Lower lobe of right lung (tissue), 2 donors: Measurements from ENCODE around the gene G3BP1. TPM values are rescaled to one million over a fixed set of nuclear protein-coding genes. Genes with fewer than 3 reads are reported as not detected.
"Not testable (repeated sequence)": the region's sequence is repeated elsewhere in the genome, so short reads cannot be mapped to it uniquely, and the experiment has no call there.

Experiments used
- ATAC-seq, 2 donors: fragments of 200-7000 bp; cut with Tn5 transposase; one replicate each; pipeline ENCODE4 v1.9.1; 2020 to 2022; ENCODE audit warnings: mild to moderate bottlenecking in 2 of 2, moderate library complexity in 2 of 2
- DNase-seq: peaks from one replicate; pipeline ENCODE4 v3.0.0-alpha.2; 2020
- H3K27ac ChIP-seq: fragments of 200-600 bp; one replicate; pipeline ENCODE4 v1.8.0; 2022
- H3K27me3 ChIP-seq: fragments of 200-600 bp; one replicate; pipeline ENCODE4 v1.8.0; 2022; ENCODE audit warnings: low read depth
- H3K36me3 ChIP-seq: fragments of 200-600 bp; one replicate; pipeline ENCODE4 v1.8.0; 2022; ENCODE audit warnings: mild to moderate bottlenecking
- H3K4me1 ChIP-seq: fragments of 200-600 bp; one replicate; pipeline ENCODE4 v1.8.0; 2022
- H3K4me3 ChIP-seq: fragments of 200-600 bp; one replicate; pipeline ENCODE4 v1.8.0; 2022; ENCODE audit warnings: mild to moderate bottlenecking
- H3K9me3 ChIP-seq: fragments of 200-600 bp; one replicate; pipeline ENCODE4 v1.8.0; 2022
- intact Hi-C: fragments of 100-400 bp; cut with DNase I; formaldehyde crosslinking; loops from one replicate; pipeline ENCODE4 v1.11.0; 2022
- total RNA-seq: library from RNA; stranded (reverse); fragmentation: NEBNext Ultra II Directional; extraction: Animal tissue kit (Norgen Biotek cat#: 25700); gene quantifications from one replicate; pipeline ENCODE4 v1.2.1, GENCODE V29; 2021
- TF ChIP-seq, protein P1 (sequence below): fragments of 200-600 bp; IDR thresholded peaks from one replicate; pipeline ENCODE4 v1.8.0; 2022; ENCODE audit warnings: antibody characterized with exemption, mild to moderate bottlenecking
- donor health status: DM: no; HTN: yes; CAD: no; lungs with severe emphysema.

G3BP1 gene
- total RNA-seq, 1 donor from 2014 or later: 148 TPM

DNA sequence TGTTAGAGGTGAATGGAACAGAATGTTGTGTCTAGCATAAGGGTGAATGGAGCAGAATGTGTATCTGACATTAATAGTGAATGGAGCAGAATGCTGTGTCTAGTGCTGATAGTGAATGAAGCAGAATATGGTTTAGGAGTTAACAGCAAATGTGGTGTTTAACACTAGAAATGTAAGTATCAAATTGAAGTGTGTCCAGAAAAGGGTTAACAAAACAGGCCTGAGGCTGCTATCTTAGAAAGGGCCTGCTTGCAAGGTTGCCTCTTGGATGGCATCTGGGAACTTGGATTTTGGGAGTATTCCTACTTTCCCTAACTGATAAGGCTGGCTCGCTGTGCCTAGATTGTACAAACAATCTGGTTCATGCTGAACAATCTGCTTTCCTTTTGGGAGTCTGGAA, 76.1 kb downstream of the G3BP1 start:
- H3K27me3 ChIP-seq: no peaks in the 10 kb centered on the region
- DNase-seq (no peak), ATAC-seq (no peak)
- intact Hi-C loops: no loop called here
- H3K4me1 ChIP-seq: no peaks in the 10 kb centered on the region
- H3K36me3 ChIP-seq: no peaks in the 10 kb centered on the region
- H3K4me3 ChIP-seq: no peak overlapping the region
- TF ChIP-seq, protein P1, sequence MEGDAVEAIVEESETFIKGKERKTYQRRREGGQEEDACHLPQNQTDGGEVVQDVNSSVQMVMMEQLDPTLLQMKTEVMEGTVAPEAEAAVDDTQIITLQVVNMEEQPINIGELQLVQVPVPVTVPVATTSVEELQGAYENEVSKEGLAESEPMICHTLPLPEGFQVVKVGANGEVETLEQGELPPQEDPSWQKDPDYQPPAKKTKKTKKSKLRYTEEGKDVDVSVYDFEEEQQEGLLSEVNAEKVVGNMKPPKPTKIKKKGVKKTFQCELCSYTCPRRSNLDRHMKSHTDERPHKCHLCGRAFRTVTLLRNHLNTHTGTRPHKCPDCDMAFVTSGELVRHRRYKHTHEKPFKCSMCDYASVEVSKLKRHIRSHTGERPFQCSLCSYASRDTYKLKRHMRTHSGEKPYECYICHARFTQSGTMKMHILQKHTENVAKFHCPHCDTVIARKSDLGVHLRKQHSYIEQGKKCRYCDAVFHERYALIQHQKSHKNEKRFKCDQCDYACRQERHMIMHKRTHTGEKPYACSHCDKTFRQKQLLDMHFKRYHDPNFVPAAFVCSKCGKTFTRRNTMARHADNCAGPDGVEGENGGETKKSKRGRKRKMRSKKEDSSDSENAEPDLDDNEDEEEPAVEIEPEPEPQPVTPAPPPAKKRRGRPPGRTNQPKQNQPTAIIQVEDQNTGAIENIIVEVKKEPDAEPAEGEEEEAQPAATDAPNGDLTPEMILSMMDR: no peak
- no peaks in the 10 kb centered on the region for H3K9me3 ChIP-seq
- no peak overlapping the region for H3K27ac ChIP-seq

- no peaks in the 10 kb centered on the region for H3K27me3 ChIP-seq
- no peak for ATAC-seq
- no peak overlapping the region for H3K27ac ChIP-seq
- intact Hi-C loops: no loop called here
- H3K36me3 ChIP-seq: no peaks in the 10 kb centered on the region
- TF ChIP-seq, protein P1: no peak
- no peak for DNase-seq
- H3K9me3 ChIP-seq: no peaks in the 10 kb centered on the region
- H3K4me1 ChIP-seq: no peaks in the 10 kb centered on the region
- no peak overlapping the region for H3K4me3 ChIP-seq
Observed at GRCh38 chr5:151855701-151856100, 83.9 kb downstream of the G3BP1 start.

DNA sequence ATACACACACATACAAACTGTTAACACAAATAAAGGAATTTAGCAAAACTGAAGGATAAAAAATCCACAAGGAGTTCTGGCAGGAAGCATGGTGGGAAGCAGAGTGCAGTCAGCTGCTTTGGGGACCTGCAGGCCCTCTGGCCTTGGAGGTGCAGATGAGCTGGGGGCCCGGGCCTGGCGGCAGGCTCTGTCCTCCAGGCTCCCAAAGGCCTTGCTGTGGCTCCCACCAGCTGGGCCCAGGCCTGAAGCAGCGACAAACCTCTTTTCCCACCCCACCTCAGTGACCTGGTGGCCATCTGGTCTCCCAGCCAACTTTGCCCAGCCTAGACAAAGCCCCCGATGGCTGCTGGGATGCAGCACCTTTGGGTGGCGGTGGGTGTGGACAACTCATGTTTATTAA, 85.1 kb downstream of the G3BP1 start:
- TF ChIP-seq, protein P1: no peak
- intact Hi-C loops: no loop called here
- ATAC-seq: no peak
- Histone ChIP-seq H3K9me3 (no peaks in the 10 kb centered on the region), H3K4me3 (no peak overlapping the region), H3K36me3 (no peaks in the 10 kb centered on the region), H3K27ac (no peak overlapping the region), H3K27me3 (no peaks in the 10 kb centered on the region), H3K4me1 (no peaks in the 10 kb centered on the region)
- no peak for DNase-seq

DNA sequence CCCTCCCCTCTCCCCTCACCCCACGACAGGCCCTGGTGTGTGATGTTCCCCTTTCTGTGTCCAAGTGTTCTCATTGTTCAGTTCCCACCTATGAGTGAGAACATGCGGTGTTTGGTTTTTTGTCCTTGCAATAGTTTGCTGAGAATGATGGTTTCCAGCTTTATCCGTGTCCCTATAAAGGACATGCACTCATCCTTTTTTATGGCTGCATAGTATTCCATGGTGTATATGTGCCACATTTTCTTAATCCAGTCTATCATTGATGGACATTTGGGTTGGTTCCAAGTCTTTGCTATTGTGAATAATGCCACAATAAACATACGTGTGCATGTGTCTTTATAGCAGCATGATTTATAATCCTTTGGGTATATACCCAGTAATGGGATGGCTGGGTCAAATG, 89.1 kb downstream of the G3BP1 start:
- H3K36me3 ChIP-seq, H3K27ac ChIP-seq, H3K4me1 ChIP-seq, DNase-seq, H3K9me3 ChIP-seq, H3K4me3 ChIP-seq, intact Hi-C loops, H3K27me3 ChIP-seq, ATAC-seq: not testable (repeated sequence)

Other genes starting within 250 kb of the G3BP1 start
- gene FAT2, start 180.6 kb upstream of the G3BP1 start, total RNA-seq: 0.53 TPM
- gene SPARC, start 85.0 kb upstream of the G3BP1 start, total RNA-seq: 904 TPM
- 68.2 TPM for gene ATOX1, start 13.3 kb upstream of the G3BP1 start, total RNA-seq
- gene GLRA1, start 152.9 kb downstream of the G3BP1 start, total RNA-seq: not detected